ENCODE measurements around the gene BUD23.
"Not testable (repeated sequence)": the region's sequence is repeated elsewhere in the genome, so short reads cannot be mapped to it uniquely, and the experiment has no call there.

Gene BUD23

DNA sequence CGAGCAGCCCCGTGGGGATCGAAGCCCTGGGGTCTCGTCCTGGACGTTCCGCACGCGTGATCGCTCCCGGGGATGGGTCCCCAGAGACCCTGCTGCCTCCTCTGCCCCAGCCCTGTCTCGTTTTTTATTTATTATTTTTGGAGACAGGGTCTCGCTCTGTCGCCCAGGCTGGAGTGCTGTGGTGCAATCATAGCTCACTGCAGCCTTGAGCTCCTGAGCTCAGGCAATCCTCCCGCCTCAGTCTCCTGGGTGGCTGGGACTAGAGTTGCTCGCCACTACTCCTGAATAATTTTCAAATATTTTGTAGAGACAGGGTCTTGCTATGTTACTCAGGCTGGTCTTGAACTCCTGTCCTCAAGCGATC lies 36.4 kb downstream of the BUD23 start:
- DNase-seq (ENCODE audit: low spot score) = no peak

GRCh38 chr7:73720443-73720842 lies 37.0 kb downstream of the BUD23 start:
- DNase-seq (ENCODE audit: low spot score) = not testable (repeated sequence)

DNA sequence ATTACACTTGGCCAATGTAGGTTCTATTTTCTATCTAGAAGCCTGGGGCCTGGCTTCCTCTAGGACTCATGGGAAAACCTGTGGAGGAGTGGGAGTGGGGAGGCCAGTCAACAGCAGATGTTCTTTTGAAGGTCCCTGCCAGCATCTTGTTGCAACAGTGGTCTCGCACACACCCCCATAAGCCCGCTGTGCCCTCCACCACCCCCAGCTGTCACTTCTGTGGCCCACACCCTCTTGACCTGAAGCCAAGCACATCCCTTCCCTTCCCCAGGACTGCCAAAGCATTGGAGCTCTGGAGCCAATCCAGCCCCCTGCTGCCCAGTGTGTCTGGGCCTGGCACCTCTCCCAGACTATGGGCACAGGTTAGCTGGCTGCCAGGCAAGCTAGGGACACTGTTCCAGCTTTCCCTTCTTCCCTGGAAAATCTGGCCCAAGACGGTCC lies 38.0 kb downstream of the BUD23 start:
- no peak for DNase-seq (ENCODE audit: low spot score)

GRCh38 chr7:73722182-73722581 lies 38.8 kb downstream of the BUD23 start:
- DNase-seq (ENCODE audit: low spot score) = not testable (repeated sequence)

GRCh38 chr7:73722785-73723184 lies 39.4 kb downstream of the BUD23 start:
- DNase-seq (ENCODE audit: low spot score) = no peak

GRCh38 chr7:73723813-73724212 lies 40.4 kb downstream of the BUD23 start:
- no peak for DNase-seq (ENCODE audit: low spot score)

GRCh38 chr7:73726083-73726466 lies 42.7 kb downstream of the BUD23 start:
- no peak for DNase-seq (ENCODE audit: low spot score)

DNA sequence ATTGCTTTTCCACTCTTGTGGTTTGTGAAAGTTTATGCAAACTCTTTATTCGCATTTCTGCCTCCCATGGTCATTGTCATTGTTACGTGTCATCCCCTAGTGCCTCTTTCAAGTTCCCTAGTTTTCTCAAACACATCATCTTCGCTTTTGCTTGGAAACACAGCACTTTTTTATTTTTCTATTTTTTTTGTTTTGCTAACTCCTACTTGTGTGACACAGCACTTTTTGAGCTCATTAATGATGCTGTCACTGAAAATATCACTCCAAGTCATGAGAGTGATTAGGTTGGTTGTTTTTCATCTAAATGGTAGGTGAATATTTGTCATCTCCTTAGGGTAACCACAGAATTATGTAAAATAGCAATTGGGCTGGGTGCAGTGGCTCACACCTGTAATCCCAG lies 44.6 kb downstream of the BUD23 start:
- DNase-seq (ENCODE audit: low spot score) = no peak

GRCh38 chr7:73728551-73728950 lies 45.2 kb downstream of the BUD23 start:
- DNase-seq (ENCODE audit: low spot score) = no peak

GRCh38 chr7:73730485-73730884 lies 47.1 kb downstream of the BUD23 start:
- no peak for DNase-seq (ENCODE audit: low spot score)

DNA sequence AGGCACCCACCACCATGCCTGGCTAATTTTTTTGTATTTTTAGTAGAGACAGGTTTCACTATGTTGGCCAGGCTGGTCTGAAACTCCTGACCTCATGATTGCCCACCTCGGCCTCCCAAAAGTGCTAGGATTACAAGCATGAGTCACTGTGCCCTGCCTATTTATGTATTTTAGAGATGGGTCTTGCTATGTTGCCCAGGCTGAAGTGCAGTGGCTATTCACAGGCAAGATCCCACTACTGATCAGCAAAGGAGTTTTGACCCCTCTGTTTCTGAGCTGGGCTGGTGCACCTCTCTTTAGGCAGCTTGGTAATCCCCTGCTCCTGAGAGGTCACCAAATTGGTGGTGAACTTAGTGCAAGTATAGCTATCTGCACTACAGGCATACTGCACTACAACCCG lies 49.0 kb downstream of the BUD23 start:
- DNase-seq (ENCODE audit: low spot score) = no peak

DNA sequence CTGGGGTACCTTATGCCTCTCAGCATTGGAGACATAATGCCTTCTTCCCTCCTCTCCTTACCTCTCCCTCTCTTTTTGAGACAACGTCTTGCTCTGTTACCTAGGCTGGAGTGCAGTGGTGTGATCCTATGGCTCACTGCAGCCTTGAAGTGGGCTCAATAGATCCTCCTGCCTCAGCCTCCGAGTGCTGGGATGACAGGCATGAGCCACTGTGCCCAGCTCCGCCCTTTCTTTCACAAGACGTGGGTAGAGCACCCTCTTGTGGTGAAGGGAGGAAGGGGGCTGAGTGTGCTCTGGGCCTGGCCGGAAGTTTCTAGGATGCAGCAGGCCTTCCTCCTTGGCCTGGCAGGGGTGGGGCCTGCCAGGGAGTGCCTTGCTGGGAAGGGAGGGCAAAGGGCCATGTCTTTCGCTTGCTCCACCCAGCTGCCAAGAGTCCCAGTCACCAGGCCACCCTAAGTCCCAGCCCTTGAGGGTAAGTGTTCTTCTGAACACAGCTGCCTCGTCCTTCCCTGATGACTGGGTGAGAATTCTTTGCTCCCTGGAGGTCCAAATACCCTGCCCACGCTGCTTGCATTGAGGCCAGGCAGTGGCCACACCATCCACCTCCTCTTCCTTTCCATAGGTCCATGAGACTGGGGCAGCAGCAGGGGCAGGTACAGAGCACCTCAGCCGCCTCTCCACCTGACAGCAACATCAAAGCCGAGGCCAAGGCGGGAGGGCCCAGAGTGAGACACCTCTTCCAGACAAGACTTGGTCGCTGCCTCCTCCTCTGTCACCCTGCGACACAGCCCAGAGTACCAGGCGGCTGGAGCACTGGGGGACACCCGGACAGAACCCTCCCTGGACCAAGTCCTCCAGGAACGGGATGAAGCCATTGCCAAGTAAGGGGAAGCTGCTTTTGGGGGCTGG lies 51.5 kb downstream of the BUD23 start:
- peak; percentile 84 for DNase-seq (ENCODE audit: low spot score)

DNA sequence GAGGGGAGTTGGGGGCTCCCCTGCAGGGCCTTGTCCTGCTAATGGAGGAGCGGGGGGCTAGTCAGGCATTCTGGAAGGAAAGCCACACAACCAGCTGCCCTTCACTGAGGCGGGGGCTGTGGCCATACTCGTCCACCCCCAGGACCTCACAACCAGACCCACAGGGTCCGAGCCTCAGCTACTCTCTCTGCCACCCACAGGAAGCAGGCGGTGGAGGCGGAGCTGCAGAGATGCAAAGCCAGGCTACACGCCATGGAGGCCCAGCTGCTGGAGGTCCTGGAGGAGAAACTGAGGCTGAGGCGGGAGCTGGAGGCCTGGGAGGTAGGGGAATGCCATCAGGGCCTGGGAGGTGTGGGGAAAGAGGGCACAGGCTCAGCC lies 52.1 kb downstream of the BUD23 start:
- no peak for DNase-seq (ENCODE audit: low spot score)

GRCh38 chr7:73736885-73737284 lies 53.5 kb downstream of the BUD23 start:
- no peak for DNase-seq (ENCODE audit: low spot score)

- no peak for DNase-seq (ENCODE audit: low spot score)
Observed at GRCh38 chr7:73737491-73738219, 54.3 kb downstream of the BUD23 start.

DNA sequence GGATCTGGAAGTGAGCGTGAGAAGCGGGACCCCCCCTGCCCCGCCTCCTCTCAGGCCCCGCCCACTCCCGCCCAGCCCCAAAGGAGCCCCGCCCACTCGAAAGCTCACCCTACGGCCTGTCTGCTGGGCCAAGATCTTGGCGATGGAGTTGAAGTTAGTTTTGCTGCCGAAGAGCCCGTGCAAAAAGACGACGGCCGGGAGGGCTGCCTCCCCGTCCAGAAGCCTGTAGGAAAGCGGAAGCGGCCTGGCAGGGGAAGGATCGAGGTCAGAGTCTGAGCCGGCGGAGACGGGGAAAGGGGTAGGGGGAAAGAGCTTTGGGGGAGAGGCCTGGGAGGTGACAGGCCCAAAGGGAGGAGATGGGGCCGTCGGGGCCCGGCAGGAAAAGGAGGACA lies 54.8 kb downstream of the BUD23 start:
- DNase-seq (ENCODE audit: low spot score) = peak; percentile 86

DNA sequence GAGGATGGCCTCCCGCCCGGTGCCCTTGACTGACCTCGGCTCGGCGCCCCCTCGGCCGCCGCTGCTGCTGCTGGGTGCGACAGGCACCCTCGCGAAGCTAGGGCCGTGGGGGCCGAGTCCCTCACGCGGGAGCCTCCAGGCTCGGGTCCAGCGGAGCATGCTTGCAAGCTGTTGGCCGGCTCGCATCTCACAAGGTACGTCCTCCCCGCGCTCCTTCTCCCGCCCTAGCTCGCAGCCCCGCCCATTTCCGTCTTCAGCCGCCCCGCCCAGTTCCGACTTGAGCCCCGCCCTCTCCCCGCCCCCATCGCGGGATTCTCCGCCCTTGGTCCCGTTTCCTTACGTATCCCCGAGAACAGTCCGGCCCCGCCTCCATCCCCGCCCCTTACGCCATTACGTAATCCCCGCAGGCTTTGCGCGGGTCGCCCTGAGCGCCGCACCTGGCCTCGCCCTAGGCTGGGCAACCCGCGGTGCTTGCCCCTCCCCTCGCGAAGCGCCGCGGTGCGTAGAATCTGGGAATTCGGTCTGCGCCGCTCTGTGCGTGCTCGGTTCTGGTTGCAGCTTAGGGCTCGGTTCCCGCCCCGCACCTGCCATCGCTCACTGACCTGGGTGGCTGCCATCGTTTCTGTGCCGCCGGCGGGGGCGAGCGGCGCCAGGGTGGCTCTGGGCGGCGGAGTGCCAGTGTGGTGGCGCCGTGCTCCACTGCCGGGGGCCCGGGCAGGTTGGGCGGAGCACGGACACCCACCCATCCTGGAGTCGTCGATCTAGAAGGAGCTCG lies 55.4 kb downstream of the BUD23 start, which contains the start of gene ABHD11:
Gene ABHD11, minus strand, starts transcription at position 191 of the 775 bp plus-strand sequence. Its CDS starts 32 bp downstream, at position 159.
- DNase-seq (ENCODE audit: low spot score) = peak; percentile 94

GRCh38 chr7:73739387-73739767 lies 56.0 kb downstream of the BUD23 start:
- no peak for DNase-seq (ENCODE audit: low spot score)

GRCh38 chr7:73740212-73740611 lies 56.8 kb downstream of the BUD23 start:
- no peak for DNase-seq (ENCODE audit: low spot score)

DNA sequence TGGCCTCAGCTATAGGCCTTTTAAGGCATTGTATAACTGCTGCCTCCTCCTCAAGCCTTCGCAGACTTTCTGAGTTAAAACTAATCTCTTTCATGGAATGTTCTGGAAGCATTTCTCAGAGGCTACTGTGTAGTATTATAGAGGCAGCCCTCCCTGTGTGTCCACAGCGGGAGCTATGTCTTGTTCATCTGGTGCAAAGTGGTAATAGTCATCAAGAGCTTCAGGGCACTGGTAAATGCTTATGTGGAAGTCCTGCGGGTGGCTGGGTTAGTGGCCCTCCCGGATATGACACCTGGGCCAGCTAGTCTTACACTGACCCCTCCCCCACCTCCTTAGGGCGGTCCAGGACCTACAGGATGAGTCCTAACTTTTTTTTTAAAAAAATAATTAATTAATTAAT lies 57.4 kb downstream of the BUD23 start:
- no peak for DNase-seq (ENCODE audit: low spot score)

GRCh38 chr7:73741600-73741999 lies 58.2 kb downstream of the BUD23 start:
- DNase-seq (ENCODE audit: low spot score) = no peak

DNA sequence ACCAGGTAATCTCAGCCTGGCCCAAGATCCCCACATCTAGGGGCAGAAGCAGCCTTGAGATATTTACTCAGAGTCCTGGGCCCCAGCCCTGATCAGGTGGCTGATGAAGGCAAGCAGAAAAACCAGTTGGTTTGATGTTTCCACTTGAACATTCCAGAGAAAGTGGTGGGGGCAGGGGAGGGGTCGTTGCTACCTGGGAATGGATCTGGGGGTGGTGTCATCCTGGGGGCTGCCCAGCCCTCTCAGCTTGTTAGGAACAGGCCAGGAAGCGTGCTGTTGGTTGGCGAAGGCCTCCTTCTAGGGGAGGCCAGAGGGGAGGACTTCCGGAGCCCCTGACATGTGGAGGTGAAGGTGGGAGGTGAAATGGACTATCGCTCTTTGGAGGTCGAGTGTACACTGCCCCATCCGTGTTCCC lies 58.9 kb downstream of the BUD23 start:
- no peak for DNase-seq (ENCODE audit: low spot score)

Measured in hepatic stellate cell (primary cell).